ENCODE results near the gene JAZF1.

The JAZF1 gene

DNA sequence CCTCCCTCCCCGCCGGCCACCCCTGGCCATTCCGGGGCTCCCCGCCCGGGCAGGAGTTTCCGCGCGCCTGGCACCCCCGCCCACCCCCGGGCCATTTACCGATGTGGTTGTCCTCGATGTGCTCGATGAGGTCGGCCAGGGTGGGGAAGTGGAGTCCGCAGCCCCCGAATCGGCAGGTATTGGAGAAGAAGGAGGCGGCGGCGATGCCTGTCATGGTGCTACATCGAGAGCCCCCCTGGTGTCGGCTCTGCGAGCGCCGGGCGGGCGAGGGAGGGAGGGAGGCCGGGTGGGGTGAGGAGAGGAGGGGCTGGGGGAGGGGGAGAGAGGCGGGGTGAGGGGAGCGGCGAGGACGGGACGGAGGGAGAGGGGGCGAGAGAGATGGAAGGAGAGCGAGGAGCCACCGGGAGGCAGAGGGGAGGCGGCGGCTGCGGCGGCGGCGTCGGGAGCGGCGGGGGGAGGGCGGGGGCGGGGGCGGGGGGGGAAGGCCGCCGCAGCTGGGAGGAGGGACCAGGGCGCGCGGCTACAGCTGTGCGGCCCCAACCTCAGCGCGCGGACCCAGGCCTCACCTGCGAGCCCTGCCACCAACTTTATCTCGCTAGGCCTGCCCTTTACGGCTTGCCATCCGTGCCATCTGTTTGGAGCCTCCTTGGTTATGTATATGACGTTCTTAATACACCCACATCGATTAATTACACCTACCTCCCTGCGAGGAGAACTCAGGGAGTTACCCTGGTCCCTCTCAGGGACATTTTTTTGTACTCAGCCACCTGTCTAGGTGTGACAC, at the start of gene JAZF1:
Gene JAZF1, minus strand, starts transcription at position 432 of the 784 bp plus-strand sequence.
- peak within 1 kb of the TSS; percentile 52 for H3K9ac ChIP-seq (ENCODE audit: insufficient read length, low read depth)

DNA sequence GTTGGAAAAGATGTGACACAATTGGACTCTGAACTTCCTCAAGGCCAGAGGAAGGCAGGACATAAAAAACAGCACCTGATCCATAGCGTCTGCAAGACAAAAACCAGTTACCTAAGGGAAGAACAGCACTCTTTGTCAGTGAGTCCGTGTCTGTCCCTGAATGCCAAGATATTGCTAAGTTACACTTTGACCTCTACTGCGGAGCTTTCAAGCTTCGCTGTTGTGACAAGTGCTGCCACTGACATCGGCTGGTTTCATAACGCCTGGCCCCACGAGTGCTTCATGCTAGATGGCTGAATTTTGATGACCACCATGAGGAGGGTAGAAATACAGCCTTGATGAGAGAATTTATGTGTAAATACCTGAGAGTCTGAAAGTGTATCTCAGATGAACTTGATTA, 49.7 kb upstream of the JAZF1 start:
- no peak overlapping the region for H3K4me3 ChIP-seq (ENCODE audit: insufficient read length, low read depth)
- H3K9ac ChIP-seq (ENCODE audit: insufficient read length, low read depth): no peak overlapping the region
- H3K27me3 ChIP-seq (ENCODE audit: insufficient read depth, insufficient read length): no peaks in the 10 kb centered on the region
- no peak for TF ChIP-seq ZNF274 (IDR thresholded peaks at IDR 0.05; ENCODE audit: low read depth, low read length)
- TF ChIP-seq SUZ12 (IDR thresholded peaks at IDR 0.05; ENCODE audit: extremely low read depth, insufficient read depth, insufficient read length): no peak
- TF ChIP-seq YY1 (IDR thresholded peaks at IDR 0.05; ENCODE audit: insufficient read depth, insufficient read length): no peak
- no peaks in the 10 kb centered on the region for H3K9me3 ChIP-seq (ENCODE audit: insufficient read depth, low read length)
- H3K4me1 ChIP-seq (ENCODE audit: insufficient read depth, insufficient read length): peaks cover 3% of the 10 kb centered on the region
- DNase-seq (ENCODE audit: low read depth, low spot score): no peak
- H3K36me3 ChIP-seq (ENCODE audit: insufficient read depth, insufficient read length, low read length): no peaks in the 10 kb centered on the region

More for the DNA sequence above, at the start of gene JAZF1:
- Histone ChIP-seq H3K4me3 (ENCODE audit: insufficient read length, low read depth) (peak within 1 kb of the TSS; percentile 64), H3K27me3 (ENCODE audit: insufficient read depth, insufficient read length) (peaks cover 30% of the 10 kb centered on the region), H3K4me1 (ENCODE audit: insufficient read depth, insufficient read length) (peaks cover 7% of the 10 kb centered on the region), H3K36me3 (ENCODE audit: insufficient read depth, insufficient read length, low read length) (no peaks in the 10 kb centered on the region), H3K9me3 (ENCODE audit: insufficient read depth, low read length) (no peaks in the 10 kb centered on the region)
- TF ChIP-seq ZNF274 (IDR thresholded peaks at IDR 0.05; ENCODE audit: low read depth, low read length): no peak
- TF ChIP-seq SUZ12 (IDR thresholded peaks at IDR 0.05; ENCODE audit: extremely low read depth, insufficient read depth, insufficient read length): no peak
- TF ChIP-seq YY1 (IDR thresholded peaks at IDR 0.05; ENCODE audit: insufficient read depth, insufficient read length): no peak
- DNase-seq (ENCODE audit: low read depth, low spot score): peak; percentile 63

DNA sequence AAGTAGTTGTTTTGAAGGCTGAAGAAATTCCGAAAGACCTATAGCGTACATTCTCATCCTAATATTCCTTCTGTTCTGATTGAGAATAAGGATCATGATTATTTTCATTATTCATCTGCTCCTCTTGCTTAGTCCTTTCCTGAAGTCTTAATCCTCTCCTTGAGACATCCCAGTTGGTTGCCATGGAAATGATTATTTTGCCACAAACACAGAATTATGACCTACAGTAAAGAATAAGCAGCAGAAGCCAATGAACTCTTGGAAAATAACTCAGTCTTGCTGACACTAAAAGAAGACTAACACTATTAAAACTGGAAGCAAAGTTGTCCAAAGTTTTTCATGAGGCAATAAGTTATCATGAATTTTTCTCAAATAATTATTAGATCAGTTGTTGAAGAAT, 47.8 kb upstream of the JAZF1 start:
- Histone ChIP-seq H3K36me3 (ENCODE audit: insufficient read depth, insufficient read length, low read length) (no peaks in the 10 kb centered on the region), H3K4me3 (ENCODE audit: insufficient read length, low read depth) (no peak overlapping the region), H3K27me3 (ENCODE audit: insufficient read depth, insufficient read length) (no peaks in the 10 kb centered on the region), H3K9ac (ENCODE audit: insufficient read length, low read depth) (no peak overlapping the region), H3K9me3 (ENCODE audit: insufficient read depth, low read length) (no peaks in the 10 kb centered on the region), H3K4me1 (ENCODE audit: insufficient read depth, insufficient read length) (peaks cover 5% of the 10 kb centered on the region)
- no peak for DNase-seq (ENCODE audit: low read depth, low spot score)
- TF ChIP-seq ZNF274 (IDR thresholded peaks at IDR 0.05; ENCODE audit: low read depth, low read length) (no peak), YY1 (IDR thresholded peaks at IDR 0.05; ENCODE audit: insufficient read depth, insufficient read length) (no peak), SUZ12 (IDR thresholded peaks at IDR 0.05; ENCODE audit: extremely low read depth, insufficient read depth, insufficient read length) (no peak)

- no peaks in the 10 kb centered on the region for H3K9me3 ChIP-seq (ENCODE audit: insufficient read depth, low read length)
- H3K9ac ChIP-seq (ENCODE audit: insufficient read length, low read depth): no peak overlapping the region
- TF ChIP-seq SUZ12 (IDR thresholded peaks at IDR 0.05; ENCODE audit: extremely low read depth, insufficient read depth, insufficient read length) (no peak), YY1 (IDR thresholded peaks at IDR 0.05; ENCODE audit: insufficient read depth, insufficient read length) (no peak), ZNF274 (IDR thresholded peaks at IDR 0.05; ENCODE audit: low read depth, low read length) (no peak)
- no peaks in the 10 kb centered on the region for H3K36me3 ChIP-seq (ENCODE audit: insufficient read depth, insufficient read length, low read length)
- no peak overlapping the region for H3K4me3 ChIP-seq (ENCODE audit: insufficient read length, low read depth)
- H3K27me3 ChIP-seq (ENCODE audit: insufficient read depth, insufficient read length): no peaks in the 10 kb centered on the region
- DNase-seq (ENCODE audit: low read depth, low spot score): no peak
- peaks cover 5% of the 10 kb centered on the region for H3K4me1 ChIP-seq (ENCODE audit: insufficient read depth, insufficient read length)
Observed at GRCh38 chr7:28226003-28226402, 45.4 kb upstream of the JAZF1 start.

- Histone ChIP-seq H3K27me3 (ENCODE audit: insufficient read depth, insufficient read length) (no peaks in the 10 kb centered on the region), H3K4me1 (ENCODE audit: insufficient read depth, insufficient read length) (peaks cover 5% of the 10 kb centered on the region), H3K9ac (ENCODE audit: insufficient read length, low read depth) (no peak overlapping the region), H3K9me3 (ENCODE audit: insufficient read depth, low read length) (no peaks in the 10 kb centered on the region), H3K4me3 (ENCODE audit: insufficient read length, low read depth) (no peak overlapping the region), H3K36me3 (ENCODE audit: insufficient read depth, insufficient read length, low read length) (no peaks in the 10 kb centered on the region)
- TF ChIP-seq SUZ12 (IDR thresholded peaks at IDR 0.05; ENCODE audit: extremely low read depth, insufficient read depth, insufficient read length) (no peak), ZNF274 (IDR thresholded peaks at IDR 0.05; ENCODE audit: low read depth, low read length) (no peak), YY1 (IDR thresholded peaks at IDR 0.05; ENCODE audit: insufficient read depth, insufficient read length) (no peak)
- DNase-seq (ENCODE audit: low read depth, low spot score): no peak
Observed at GRCh38 chr7:28225576-28225975, 45.0 kb upstream of the JAZF1 start.

GRCh38 chr7:28224675-28225074, 44.1 kb upstream of the JAZF1 start:
- no peaks in the 10 kb centered on the region for H3K36me3 ChIP-seq (ENCODE audit: insufficient read depth, insufficient read length, low read length)
- H3K9ac ChIP-seq (ENCODE audit: insufficient read length, low read depth): no peak overlapping the region
- H3K4me3 ChIP-seq (ENCODE audit: insufficient read length, low read depth): no peak overlapping the region
- no peak for DNase-seq (ENCODE audit: low read depth, low spot score)
- peaks cover 3% of the 10 kb centered on the region for H3K4me1 ChIP-seq (ENCODE audit: insufficient read depth, insufficient read length)
- TF ChIP-seq YY1 (IDR thresholded peaks at IDR 0.05; ENCODE audit: insufficient read depth, insufficient read length) (no peak), ZNF274 (IDR thresholded peaks at IDR 0.05; ENCODE audit: low read depth, low read length) (no peak), SUZ12 (IDR thresholded peaks at IDR 0.05; ENCODE audit: extremely low read depth, insufficient read depth, insufficient read length) (no peak)
- no peaks in the 10 kb centered on the region for H3K9me3 ChIP-seq (ENCODE audit: insufficient read depth, low read length)
- no peaks in the 10 kb centered on the region for H3K27me3 ChIP-seq (ENCODE audit: insufficient read depth, insufficient read length)

DNA sequence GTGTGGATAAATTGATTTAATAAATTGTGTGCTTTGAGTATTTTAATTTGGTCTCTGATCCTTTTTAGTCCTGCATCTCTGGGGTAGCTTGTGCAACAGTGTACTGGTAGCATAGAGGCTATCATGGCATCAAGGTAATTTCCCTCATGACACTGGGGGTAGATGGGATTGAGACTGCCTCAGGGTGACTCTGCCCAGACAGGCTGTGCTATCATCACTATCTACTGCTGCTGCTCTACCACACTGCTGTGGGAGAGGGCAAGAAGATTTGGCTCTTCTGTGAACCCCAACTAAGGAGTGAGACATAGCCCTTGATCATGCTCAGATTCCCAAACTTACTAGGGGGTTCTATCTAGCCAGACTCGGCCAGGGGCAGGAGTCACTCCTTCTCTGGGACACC, 43.6 kb upstream of the JAZF1 start:
- DNase-seq (ENCODE audit: low read depth, low spot score): no peak
- Histone ChIP-seq H3K4me1 (ENCODE audit: insufficient read depth, insufficient read length) (peaks cover 3% of the 10 kb centered on the region), H3K36me3 (ENCODE audit: insufficient read depth, insufficient read length, low read length) (no peaks in the 10 kb centered on the region), H3K27me3 (ENCODE audit: insufficient read depth, insufficient read length) (no peaks in the 10 kb centered on the region), H3K4me3 (ENCODE audit: insufficient read length, low read depth) (no peak overlapping the region), H3K9me3 (ENCODE audit: insufficient read depth, low read length) (no peaks in the 10 kb centered on the region), H3K9ac (ENCODE audit: insufficient read length, low read depth) (no peak overlapping the region)
- no peak for TF ChIP-seq ZNF274 (IDR thresholded peaks at IDR 0.05; ENCODE audit: low read depth, low read length)
- no peak for TF ChIP-seq SUZ12 (IDR thresholded peaks at IDR 0.05; ENCODE audit: extremely low read depth, insufficient read depth, insufficient read length)
- no peak for TF ChIP-seq YY1 (IDR thresholded peaks at IDR 0.05; ENCODE audit: insufficient read depth, insufficient read length)
